GM23248 (cell line): ENCODE results near the gene RGS14.

Experiments
- EZH2 ChIP-seq: fragments of 200-600 bp; sonication (generic); IDR thresholded peaks from 2 replicates; pipeline ENCODE4 v1.6.1; 2018; ENCODE audit warnings: antibody characterized with exemption, mild to moderate bottlenecking; ENCODE audit not compliant: insufficient read depth, poor library complexity, severe bottlenecking
- EZH2phosphoT487 ChIP-seq: fragments of 200-600 bp; sonication (generic); IDR thresholded peaks from 2 replicates; pipeline ENCODE4 v1.6.1; 2018; ENCODE audit warnings: antibody characterized with exemption, moderate library complexity, mild to moderate bottlenecking, low read depth; ENCODE audit not compliant: insufficient read depth

DNA sequence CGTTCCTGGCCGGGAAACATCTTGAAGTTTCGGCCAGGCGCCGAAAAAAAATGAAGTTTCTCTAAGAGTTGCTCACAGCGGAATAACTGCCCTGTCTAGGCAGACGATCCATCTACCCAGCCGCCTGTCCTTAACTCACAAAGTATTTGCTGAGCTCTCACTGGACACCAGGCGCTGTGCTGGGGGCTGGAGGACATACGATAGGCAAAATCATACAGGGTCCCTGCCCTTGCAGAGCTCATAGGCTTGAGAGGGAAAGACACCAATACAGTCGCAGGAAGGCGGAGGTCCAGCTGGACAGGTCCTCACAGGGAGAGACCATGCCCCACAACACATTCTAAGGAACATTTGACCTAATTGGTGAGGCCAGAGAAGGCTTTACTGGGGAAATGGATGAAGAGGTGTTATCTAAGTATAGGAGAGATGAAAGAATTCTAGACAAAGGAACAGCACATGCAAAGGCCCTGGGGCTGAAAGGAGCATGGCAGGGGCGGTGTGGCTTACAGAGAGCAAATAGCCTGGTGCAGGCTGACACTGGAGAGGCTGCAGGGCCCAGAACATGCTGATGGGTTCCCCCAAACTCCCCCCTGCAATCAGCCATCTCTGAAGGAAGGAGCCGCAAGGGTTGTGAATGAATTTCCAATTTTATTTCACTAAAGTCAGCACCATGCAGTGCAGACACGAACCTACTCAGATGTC is 44.0 kb upstream of the RGS14 start:
- TF ChIP-seq EZH2phosphoT487 (no peak), EZH2 (no peak)
